PC-9 (cell line): ENCODE results near the gene ZNF831.

Source experiments
- EZH2 ChIP-seq: fragments of 200-600 bp; sonication (generic); IDR thresholded peaks from 2 replicates; pipeline ENCODE4 v1.8.0; 2017; ENCODE audit warnings: antibody characterized with exemption, low read depth
- TF ChIP-seq, protein P1 (sequence below): fragments of 200-600 bp; sonication (generic); conservative IDR thresholded peaks from 2 replicates; pipeline ENCODE4 v1.6.1; 2017; ENCODE audit warnings: mixed run types, antibody characterized with exemption, mild to moderate bottlenecking, moderate library complexity

- TF ChIP-seq, protein P1, sequence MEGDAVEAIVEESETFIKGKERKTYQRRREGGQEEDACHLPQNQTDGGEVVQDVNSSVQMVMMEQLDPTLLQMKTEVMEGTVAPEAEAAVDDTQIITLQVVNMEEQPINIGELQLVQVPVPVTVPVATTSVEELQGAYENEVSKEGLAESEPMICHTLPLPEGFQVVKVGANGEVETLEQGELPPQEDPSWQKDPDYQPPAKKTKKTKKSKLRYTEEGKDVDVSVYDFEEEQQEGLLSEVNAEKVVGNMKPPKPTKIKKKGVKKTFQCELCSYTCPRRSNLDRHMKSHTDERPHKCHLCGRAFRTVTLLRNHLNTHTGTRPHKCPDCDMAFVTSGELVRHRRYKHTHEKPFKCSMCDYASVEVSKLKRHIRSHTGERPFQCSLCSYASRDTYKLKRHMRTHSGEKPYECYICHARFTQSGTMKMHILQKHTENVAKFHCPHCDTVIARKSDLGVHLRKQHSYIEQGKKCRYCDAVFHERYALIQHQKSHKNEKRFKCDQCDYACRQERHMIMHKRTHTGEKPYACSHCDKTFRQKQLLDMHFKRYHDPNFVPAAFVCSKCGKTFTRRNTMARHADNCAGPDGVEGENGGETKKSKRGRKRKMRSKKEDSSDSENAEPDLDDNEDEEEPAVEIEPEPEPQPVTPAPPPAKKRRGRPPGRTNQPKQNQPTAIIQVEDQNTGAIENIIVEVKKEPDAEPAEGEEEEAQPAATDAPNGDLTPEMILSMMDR = no peak
- TF ChIP-seq EZH2 = no peak
Measured at GRCh38 chr20:59178983-59179595, 15.5 kb downstream of the ZNF831 start.
